CD14-positive monocyte (primary cell): ENCODE results near the gene HDAC8. TPM values are rescaled to one million over a fixed set of nuclear protein-coding genes. Genes with fewer than 3 reads are reported as not detected.

ENCODE experiments used
- DNase-seq, 3 donors: peaks; one replicate each; pipeline ENCODE4 v3.0.0-alpha.2; 2011 to 2022
- H2AFZ ChIP-seq: 2 replicates; pipeline ENCODE4 v1.6.0; 2012; ENCODE audit warnings: mild to moderate bottlenecking, low read depth, low read length, inconsistent platforms; ENCODE audit not compliant: insufficient read depth, poor library complexity, severe bottlenecking
- H3K27ac ChIP-seq, 2 donors: 1 replicate in 1 of 2; 2 replicates in 1 of 2; pipeline ENCODE4 v1.5.1; 2012 to 2013; ENCODE audit warnings: low read length in 2 of 2, control low read depth in 1 of 2, inconsistent platforms in 1 of 2, low read depth in 1 of 2, mild to moderate bottlenecking in 1 of 2
- H3K27me3 ChIP-seq, 2 donors: one replicate each; pipeline versions ENCODE4 v1.6.0 to v1.6.1; 2011 to 2013; ENCODE audit warnings: low read length in 2 of 2; ENCODE audit not compliant: control insufficient read depth in 2 of 2, insufficient read depth in 2 of 2
- H3K36me3 ChIP-seq, 2 donors: replicated peaks in 1 of 2; 1 replicate in 1 of 2; 2 replicates in 1 of 2; pipeline versions ENCODE4 v1.5.1 to v1.6.1; 2012 to 2013; ENCODE audit warnings: low read length in 2 of 2, control low read depth in 1 of 2, inconsistent platforms in 1 of 2, mild to moderate bottlenecking in 1 of 2; ENCODE audit not compliant: insufficient read depth in 2 of 2, control insufficient read depth in 1 of 2
- H3K4me1 ChIP-seq, 2 donors: 1 replicate in 1 of 2; 2 replicates in 1 of 2; pipeline versions ENCODE4 v1.5.1 to v1.6.1; 2012 to 2013; ENCODE audit warnings: low read length in 2 of 2, control low read depth in 1 of 2, inconsistent platforms in 1 of 2, mild to moderate bottlenecking in 1 of 2, moderate library complexity in 1 of 2; ENCODE audit not compliant: insufficient read depth in 2 of 2, control insufficient read depth in 1 of 2
- H3K4me2 ChIP-seq: replicated peaks from 2 replicates; pipeline ENCODE3; 2012; ENCODE audit warnings: low read length, moderate library complexity, mild to moderate bottlenecking; ENCODE audit not compliant: poor library complexity, severe bottlenecking; ENCODE audit errors: extremely low read depth
- H3K4me3 ChIP-seq, 3 experiments: fragments of 200-600 bp in 1 of 3; sonication (generic) in 1 of 3; replicated peaks in 1 of 3; 1 replicate in 2 of 3; 2 replicates in 1 of 3; pipeline ENCODE4 v1.5.1; 2011 to 2013; ENCODE audit warnings: low read length in 3 of 3, mild to moderate bottlenecking in 3 of 3, control low read depth in 2 of 3, low read depth in 2 of 3, inconsistent platforms in 1 of 3, moderate library complexity in 1 of 3
- H3K79me2 ChIP-seq: 2 replicates; pipeline ENCODE4 v1.6.0; 2012; ENCODE audit warnings: mild to moderate bottlenecking, control low read depth, inconsistent platforms, low read length, moderate library complexity; ENCODE audit not compliant: insufficient read depth
- H3K9ac ChIP-seq: 2 replicates; pipeline ENCODE4 v1.6.0; 2017; ENCODE audit warnings: low read length, mild to moderate bottlenecking; ENCODE audit not compliant: insufficient read depth, poor library complexity, severe bottlenecking
- H3K9me3 ChIP-seq, 2 donors: replicated peaks in 1 of 2; 1 replicate in 1 of 2; 2 replicates in 1 of 2; pipeline versions ENCODE4 v1.5.1 to v1.6.1; 2012 to 2013; ENCODE audit warnings: low read length in 2 of 2, control low read depth in 1 of 2; ENCODE audit not compliant: control insufficient read depth in 1 of 2, insufficient read depth in 1 of 2
- H4K20me1 ChIP-seq: 2 replicates; pipeline ENCODE4 v1.6.0; 2012; ENCODE audit warnings: mild to moderate bottlenecking, low read length, control low read depth, moderate library complexity; ENCODE audit not compliant: insufficient read depth
- H3K27ac Mint-ChIP-seq, 7 donors: one replicate each; pipeline ENCODE4 v1.8.0; 2020; ENCODE audit warnings: mild to moderate bottlenecking in 7 of 7, mixed read lengths in 7 of 7, moderate library complexity in 6 of 7, inconsistent platforms in 2 of 7
- H3K27me3 Mint-ChIP-seq, 3 donors: one replicate each; pipeline ENCODE4 v1.8.0; 2021 to 2022; ENCODE audit warnings: low read depth in 3 of 3, mild to moderate bottlenecking in 3 of 3, mixed read lengths in 3 of 3, moderate library complexity in 3 of 3, inconsistent platforms in 1 of 3
- H3K36me3 Mint-ChIP-seq, 2 donors: one replicate each; pipeline ENCODE4 v1.8.0; 2020; ENCODE audit warnings: mixed read lengths in 2 of 2, inconsistent platforms in 1 of 2, mild to moderate bottlenecking in 1 of 2
- H3K4me1 Mint-ChIP-seq: one replicate; pipeline ENCODE4 v1.8.0; 2020; ENCODE audit warnings: mild to moderate bottlenecking, mixed read lengths
- H3K4me3 Mint-ChIP-seq, 2 donors: one replicate each; pipeline ENCODE4 v1.8.0; 2020; ENCODE audit warnings: mild to moderate bottlenecking in 2 of 2, mixed read lengths in 2 of 2, moderate library complexity in 1 of 2
- H3K9me3 Mint-ChIP-seq, 7 donors: one replicate each; pipeline ENCODE4 v1.8.0; 2020 to 2022; ENCODE audit warnings: mixed read lengths in 7 of 7, mild to moderate bottlenecking in 6 of 7, moderate library complexity in 6 of 7, inconsistent platforms in 2 of 7
- WGBS: methylation state at CpG from one replicate; pipeline ENCODE4 v1.1.5; 2013; ENCODE audit warnings: missing lambda C conversion rate; ENCODE audit not compliant: insufficient coverage; 5-methylcytosine and 5-hydroxymethylcytosine counted together
- intact Hi-C, 2 donors: fragments of 100-400 bp; cut with micrococcal nuclease; formaldehyde crosslinking; loops; one replicate each; pipeline versions ENCODE4 v1.15.0 to v1.15.1; 2023
- polyA plus RNA-seq, 3 donors: library from polyadenylated mRNA; depleted of rRNA in 1 of 3; unstranded in 2 of 3; stranded (reverse) in 1 of 3; fragments of 300-500 nt in 2 of 3; fragments of >200 nt in 1 of 3; fragmentation: Illumina TruSeq in 2 of 3; gene quantifications; 1 replicate in 2 of 3; 2 replicates in 1 of 3; pipeline ENCODE4 v1.2.3, GENCODE V29; 2012 to 2021
- TF ChIP-seq, protein P1 (sequence below): fragments of 200-600 bp; IDR thresholded peaks from one replicate; pipeline ENCODE4 v1.8.0; 2022; ENCODE audit warnings: antibody characterized with exemption, mild to moderate bottlenecking

The HDAC8 gene
- polyA plus RNA-seq, 3 donors = 14.3 to 22.9 (median 20.5) TPM

DNA sequence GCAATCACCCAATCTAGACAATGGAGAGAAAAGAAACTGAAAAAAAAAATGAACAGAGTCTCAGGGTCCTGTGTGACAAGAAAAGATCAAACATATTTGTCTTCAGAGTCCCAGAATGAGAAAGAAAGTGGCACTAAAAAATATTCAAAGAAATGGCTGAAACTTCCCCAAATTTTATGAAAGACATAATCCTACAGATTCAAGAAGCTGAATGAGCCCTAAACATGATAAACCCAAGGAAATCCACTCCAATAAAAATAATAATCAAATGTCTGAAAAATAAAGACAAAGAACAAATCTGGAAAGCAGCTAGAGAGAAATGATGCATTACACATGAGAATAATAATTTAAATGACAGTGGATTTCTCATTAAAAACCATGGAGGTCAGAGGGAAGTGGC is 136.6 kb downstream of the HDAC8 start:
- Mint-ChIP-seq H3K4me3 (no peak overlapping the region), H3K9me3 (peaks cover 15 to 34% (median 28%) of the 10 kb centered on the region in 7 donors), H3K4me1 (no peaks in the 10 kb centered on the region), H3K27ac (no peak overlapping the region), H3K27me3 (no peaks in the 10 kb centered on the region), H3K36me3 (peaks cover 45 to 51% of the 10 kb centered on the region in 2 donors)
- intact Hi-C loops = no loop called here
- no peak overlapping the region for H3K4me3 ChIP-seq
- TF ChIP-seq, protein P1, sequence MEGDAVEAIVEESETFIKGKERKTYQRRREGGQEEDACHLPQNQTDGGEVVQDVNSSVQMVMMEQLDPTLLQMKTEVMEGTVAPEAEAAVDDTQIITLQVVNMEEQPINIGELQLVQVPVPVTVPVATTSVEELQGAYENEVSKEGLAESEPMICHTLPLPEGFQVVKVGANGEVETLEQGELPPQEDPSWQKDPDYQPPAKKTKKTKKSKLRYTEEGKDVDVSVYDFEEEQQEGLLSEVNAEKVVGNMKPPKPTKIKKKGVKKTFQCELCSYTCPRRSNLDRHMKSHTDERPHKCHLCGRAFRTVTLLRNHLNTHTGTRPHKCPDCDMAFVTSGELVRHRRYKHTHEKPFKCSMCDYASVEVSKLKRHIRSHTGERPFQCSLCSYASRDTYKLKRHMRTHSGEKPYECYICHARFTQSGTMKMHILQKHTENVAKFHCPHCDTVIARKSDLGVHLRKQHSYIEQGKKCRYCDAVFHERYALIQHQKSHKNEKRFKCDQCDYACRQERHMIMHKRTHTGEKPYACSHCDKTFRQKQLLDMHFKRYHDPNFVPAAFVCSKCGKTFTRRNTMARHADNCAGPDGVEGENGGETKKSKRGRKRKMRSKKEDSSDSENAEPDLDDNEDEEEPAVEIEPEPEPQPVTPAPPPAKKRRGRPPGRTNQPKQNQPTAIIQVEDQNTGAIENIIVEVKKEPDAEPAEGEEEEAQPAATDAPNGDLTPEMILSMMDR = no peak
- H3K27ac ChIP-seq = no peak overlapping the region
- no peak overlapping the region for H3K9ac ChIP-seq
- no peak for DNase-seq
- no peak overlapping the region for H2AFZ ChIP-seq
- peaks cover 2 to 25% of the 10 kb centered on the region in 2 donors for H3K36me3 ChIP-seq
- no peaks in the 10 kb centered on the region for H3K4me1 ChIP-seq
- H4K20me1 ChIP-seq = no peaks in the 10 kb centered on the region
- no peaks in the 10 kb centered on the region for H3K79me2 ChIP-seq
- H3K4me2 ChIP-seq = no peak overlapping the region
- H3K9me3 ChIP-seq = peaks cover 9 to 20% of the 10 kb centered on the region in 2 donors
- H3K27me3 ChIP-seq = no peaks in the 10 kb centered on the region

DNA sequence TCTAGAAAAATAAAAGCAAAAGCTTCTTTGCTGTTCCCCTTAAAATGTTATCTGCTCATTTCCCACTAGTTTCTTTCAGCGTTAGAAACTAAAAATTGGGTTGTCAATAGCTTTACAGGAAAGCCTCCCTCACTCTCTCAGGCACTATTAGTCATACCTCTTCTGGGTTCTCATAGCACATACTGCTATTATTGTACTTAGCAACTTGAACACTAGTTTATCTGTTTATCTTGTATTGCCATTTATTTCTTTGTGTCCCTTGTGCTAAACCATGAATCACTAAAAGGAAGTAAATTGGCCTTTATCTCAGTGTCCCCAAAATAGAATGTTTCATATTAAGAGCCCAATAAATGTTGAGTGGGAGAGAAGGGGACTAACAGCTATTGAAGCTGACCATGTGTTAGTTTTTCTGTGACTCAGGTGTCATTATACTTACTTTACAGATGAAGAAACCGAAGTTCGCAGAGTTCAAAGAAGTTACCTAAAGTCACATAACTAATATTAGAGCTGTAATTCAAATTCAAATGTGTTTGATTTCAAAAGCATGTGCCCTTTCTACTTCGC is 142.2 kb downstream of the HDAC8 start:
- Mint-ChIP-seq H3K27me3 (no peaks in the 10 kb centered on the region), H3K4me1 (no peaks in the 10 kb centered on the region), H3K9me3 (peaks cover 0 to 9% (median 5%) of the 10 kb centered on the region in 7 donors), H3K27ac (no peak overlapping the region), H3K36me3 (peaks cover 20 to 28% of the 10 kb centered on the region in 2 donors), H3K4me3 (no peak overlapping the region)
- Histone ChIP-seq H3K79me2 (no peaks in the 10 kb centered on the region), H3K4me1 (no peaks in the 10 kb centered on the region), H3K9me3 (peaks cover under 1 to 2% of the 10 kb centered on the region in 2 donors), H3K36me3 (peaks cover 7 to 15% of the 10 kb centered on the region in 2 donors), H3K27me3 (no peaks in the 10 kb centered on the region), H3K4me2 (no peak overlapping the region), H3K4me3 (no peak overlapping the region), H2AFZ (no peak overlapping the region), H3K9ac (no peak overlapping the region), H3K27ac (no peak overlapping the region), H4K20me1 (no peaks in the 10 kb centered on the region)
- DNase-seq = no peak
- intact Hi-C loops = no loop called here
- WGBS = no CpG with 5 or more reads among the region's 4 CpGs
- TF ChIP-seq, protein P1 = no peak
